K562 (cell line): ENCODE measurements around the gene SLC25A20. TPM values are rescaled to one million over a fixed set of nuclear protein-coding genes. Genes with fewer than 3 reads are reported as not detected.

Source experiments
- POLR2AphosphoS5 ChIP-seq: IDR thresholded peaks from 2 replicates; pipeline ENCODE4 v1.6.1; 2011; ENCODE audit warnings: mild to moderate bottlenecking, low read depth, low read length, moderate library complexity; ENCODE audit not compliant: control insufficient read depth, insufficient read depth
- RBFOX2 ChIP-seq: fragments of 200-400 bp; formaldehyde crosslinking; IDR thresholded peaks from 2 replicates; pipeline ENCODE4 v1.6.1; 2017; ENCODE audit warnings: low read depth, mild to moderate bottlenecking, low read length, moderate library complexity
- SAP30 ChIP-seq: fragments of 200-600 bp; sonication (generic); IDR thresholded peaks from 2 replicates; pipeline ENCODE4 v1.6.1; 2012; ENCODE audit warnings: borderline replicate concordance, low read depth, mild to moderate bottlenecking, moderate library complexity, low read length, control low read depth, inconsistent platforms; ENCODE audit not compliant: insufficient read depth, poor library complexity, severe bottlenecking
- SUPT5H ChIP-seq: fragments of 450-650 bp; IDR thresholded peaks from 2 replicates; pipeline ENCODE4 v1.6.1; 2016
- TOE1 ChIP-seq, 2 experiments: fragments of 450-650 bp in 1 of 2; sonication (generic) in 1 of 2; formaldehyde crosslinking in 1 of 2; IDR thresholded peaks; 2 replicates each; pipeline versions ENCODE4 v1.7.1 to v1.8.0; 2016 to 2022; ENCODE audit warnings: borderline replicate concordance in 2 of 2, mild to moderate bottlenecking in 2 of 2, antibody characterized with exemption in 1 of 2, inconsistent platforms in 1 of 2, low read depth in 1 of 2, missing genetic modification reagents in 1 of 2, moderate library complexity in 1 of 2
- polyA plus RNA-seq, 8 experiments: library from polyadenylated mRNA; depleted of rRNA in 4 of 8; stranded (reverse) in 5 of 8; unstranded in 3 of 8; fragments of >200 nt; fragmentation: Nextera tagmentation in 2 of 8; fragmentation: Illumina TruSeq in 1 of 8; extraction: Ambion mirVana in 2 of 8; extraction: Trizol in 1 of 8; gene quantifications; 2 replicates each; pipeline versions ENCODE4 v1.2.1 to v1.2.3, GENCODE V29; 2011 to 2014; ENCODE audit warnings: inconsistent platforms in 1 of 8, missing spikeins in 1 of 8
- total RNA-seq, 7 experiments: library from RNA; depleted of rRNA in 6 of 7; stranded (reverse); fragments of >200 nt in 6 of 7; fragmentation: Illumina TruSeq in 2 of 7; extraction: Trizol in 2 of 7; gene quantifications; 2 replicates each; pipeline versions ENCODE4 v1.2.1 to v1.2.3, GENCODE V29; 2011 to 2021; ENCODE audit warnings: low replicate concordance in 1 of 7
- TF ChIP-seq, protein P1 (sequence below): sonication (generic); formaldehyde crosslinking; IDR thresholded peaks from 2 replicates; pipeline ENCODE4 v1.5.0; 2020; ENCODE audit warnings: missing genetic modification reagents
- TF ChIP-seq, protein P2 (sequence below): fragments of 450-650 bp; formaldehyde crosslinking; IDR thresholded peaks from 2 replicates; pipeline ENCODE4 v1.4.0; 2020; ENCODE audit warnings: mild to moderate bottlenecking, moderate library complexity
- TF ChIP-seq, protein P3 (sequence below): fragments of 250-450 bp; sonication (Bioruptor Pico); IDR thresholded peaks from 2 replicates; pipeline ENCODE4 v1.5.0; 2021
- TF ChIP-seq, protein P4 (sequence below), 2 experiments: fragments of 450-650 bp; conservative IDR thresholded peaks; 2 replicates each; pipeline ENCODE4 v1.6.1; 2017; ENCODE audit warnings: mild to moderate bottlenecking in 2 of 2, moderate library complexity in 2 of 2
- TF ChIP-seq, protein P5 (sequence below): sonication (generic); formaldehyde crosslinking; IDR thresholded peaks from 2 replicates; pipeline ENCODE4 v1.8.0; 2022; ENCODE audit warnings: mild to moderate bottlenecking, missing genetic modification reagents

Gene SLC25A20
- total and polyA plus RNA-seq, 9 of the 15 experiments (the other 6 are each of a cell fraction or from before 2014, with no cell fraction given) = 14.3 to 48.1 (median 21.6) TPM

DNA sequence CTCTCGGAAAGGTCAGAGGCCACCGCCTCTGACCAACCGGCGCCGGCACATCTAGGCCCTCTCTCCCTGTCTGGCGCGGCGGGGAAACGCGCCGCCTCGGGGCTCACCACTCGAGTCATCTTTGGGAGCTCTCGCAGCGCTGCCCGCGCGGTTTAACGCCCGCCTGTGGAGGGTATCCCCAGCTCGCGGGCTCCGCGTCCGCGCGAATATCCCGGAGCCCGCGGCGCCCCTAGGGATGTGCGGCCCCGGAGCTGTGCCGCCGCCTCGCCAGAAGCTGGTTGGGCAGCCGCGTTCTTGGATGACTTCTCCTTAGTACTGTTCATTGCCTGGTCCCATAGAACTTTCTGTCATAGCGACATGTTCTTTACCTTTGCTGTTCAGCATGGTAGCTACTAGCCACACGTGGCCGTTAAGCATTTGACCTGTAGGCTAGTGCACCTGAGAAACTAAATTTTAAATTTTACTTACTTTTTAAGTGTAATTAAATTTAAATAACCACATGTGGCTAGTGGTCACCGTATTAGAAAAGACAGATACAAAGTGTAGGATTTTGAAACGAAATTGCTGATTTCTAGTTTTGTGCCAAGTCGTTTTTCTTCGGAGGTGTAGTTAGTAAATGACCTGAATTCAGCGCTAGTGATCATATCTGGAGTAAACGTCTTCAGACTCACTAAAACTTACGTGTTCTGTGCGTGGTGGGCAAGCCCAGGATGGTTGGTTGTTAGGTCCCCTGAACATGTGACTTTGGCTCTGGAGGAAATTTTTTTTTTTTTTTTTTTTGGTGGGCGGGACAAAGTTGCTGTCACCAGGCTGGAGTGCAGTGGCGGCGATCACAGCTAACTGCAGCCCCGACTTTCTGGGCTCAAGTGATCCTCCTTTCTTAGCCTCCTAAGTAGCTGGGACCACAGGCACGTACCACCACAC, 20.8 kb upstream of the SLC25A20 start (continued):
- peak; percentile 51; the same call in 1 of the 2 replicates for TF ChIP-seq POLR2AphosphoS5
- TF ChIP-seq, protein P1, sequence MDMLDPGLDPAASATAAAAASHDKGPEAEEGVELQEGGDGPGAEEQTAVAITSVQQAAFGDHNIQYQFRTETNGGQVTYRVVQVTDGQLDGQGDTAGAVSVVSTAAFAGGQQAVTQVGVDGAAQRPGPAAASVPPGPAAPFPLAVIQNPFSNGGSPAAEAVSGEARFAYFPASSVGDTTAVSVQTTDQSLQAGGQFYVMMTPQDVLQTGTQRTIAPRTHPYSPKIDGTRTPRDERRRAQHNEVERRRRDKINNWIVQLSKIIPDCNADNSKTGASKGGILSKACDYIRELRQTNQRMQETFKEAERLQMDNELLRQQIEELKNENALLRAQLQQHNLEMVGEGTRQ (CRISPR knock-in tag) = peak; percentile 58; the same call in 1 of the 2 replicates
- TF ChIP-seq, protein P2, sequence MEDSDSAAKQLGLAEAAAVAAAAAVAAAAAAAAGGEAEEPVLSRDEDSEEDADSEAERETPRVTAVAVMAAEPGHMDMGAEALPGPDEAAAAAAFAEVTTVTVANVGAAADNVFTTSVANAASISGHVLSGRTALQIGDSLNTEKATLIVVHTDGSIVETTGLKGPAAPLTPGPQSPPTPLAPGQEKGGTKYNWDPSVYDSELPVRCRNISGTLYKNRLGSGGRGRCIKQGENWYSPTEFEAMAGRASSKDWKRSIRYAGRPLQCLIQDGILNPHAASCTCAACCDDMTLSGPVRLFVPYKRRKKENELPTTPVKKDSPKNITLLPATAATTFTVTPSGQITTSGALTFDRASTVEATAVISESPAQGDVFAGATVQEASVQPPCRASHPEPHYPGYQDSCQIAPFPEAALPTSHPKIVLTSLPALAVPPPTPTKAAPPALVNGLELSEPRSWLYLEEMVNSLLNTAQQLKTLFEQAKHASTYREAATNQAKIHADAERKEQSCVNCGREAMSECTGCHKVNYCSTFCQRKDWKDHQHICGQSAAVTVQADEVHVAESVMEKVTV (CRISPR knock-in tag) = no peak
- TF ChIP-seq TOE1 (IDR thresholded peaks at IDR 0.05; ENCODE audit: borderline replicate concordance) = peak; percentile 41; the same call in 1 of the 2 replicates
- TF ChIP-seq TOE1 (CRISPR knock-in tag; IDR thresholded peaks at IDR 0.05; ENCODE audit: borderline replicate concordance, low read depth) = no peak
- TF ChIP-seq, protein P3, sequence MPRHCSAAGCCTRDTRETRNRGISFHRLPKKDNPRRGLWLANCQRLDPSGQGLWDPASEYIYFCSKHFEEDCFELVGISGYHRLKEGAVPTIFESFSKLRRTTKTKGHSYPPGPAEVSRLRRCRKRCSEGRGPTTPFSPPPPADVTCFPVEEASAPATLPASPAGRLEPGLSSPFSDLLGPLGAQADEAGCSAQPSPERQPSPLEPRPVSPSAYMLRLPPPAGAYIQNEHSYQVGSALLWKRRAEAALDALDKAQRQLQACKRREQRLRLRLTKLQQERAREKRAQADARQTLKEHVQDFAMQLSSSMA (CRISPR knock-in tag) = no peak
- TF ChIP-seq, protein P4, sequence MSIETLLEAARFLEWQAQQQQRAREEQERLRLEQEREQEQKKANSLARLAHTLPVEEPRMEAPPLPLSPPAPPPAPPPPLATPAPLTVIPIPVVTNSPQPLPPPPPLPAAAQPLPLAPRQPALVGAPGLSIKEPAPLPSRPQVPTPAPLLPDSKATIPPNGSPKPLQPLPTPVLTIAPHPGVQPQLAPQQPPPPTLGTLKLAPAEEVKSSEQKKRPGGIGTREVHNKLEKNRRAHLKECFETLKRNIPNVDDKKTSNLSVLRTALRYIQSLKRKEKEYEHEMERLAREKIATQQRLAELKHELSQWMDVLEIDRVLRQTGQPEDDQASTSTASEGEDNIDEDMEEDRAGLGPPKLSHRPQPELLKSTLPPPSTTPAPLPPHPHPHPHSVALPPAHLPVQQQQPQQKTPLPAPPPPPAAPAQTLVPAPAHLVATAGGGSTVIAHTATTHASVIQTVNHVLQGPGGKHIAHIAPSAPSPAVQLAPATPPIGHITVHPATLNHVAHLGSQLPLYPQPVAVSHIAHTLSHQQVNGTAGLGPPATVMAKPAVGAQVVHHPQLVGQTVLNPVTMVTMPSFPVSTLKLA (conservative IDR thresholded peaks at IDR 0.05) = peak; percentile 64 to 82
- TF ChIP-seq, protein P5, sequence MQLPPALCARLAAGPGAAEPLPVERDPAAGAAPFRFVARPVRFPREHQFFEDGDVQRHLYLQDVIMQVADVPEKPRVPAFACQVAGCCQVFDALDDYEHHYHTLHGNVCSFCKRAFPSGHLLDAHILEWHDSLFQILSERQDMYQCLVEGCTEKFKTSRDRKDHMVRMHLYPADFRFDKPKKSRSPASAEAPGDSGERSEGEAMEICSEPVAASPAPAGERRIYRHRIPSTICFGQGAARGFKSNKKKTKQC (CRISPR knock-in tag) = 0 out of 2 replicates have a peak, but pooled peaks have one; percentile 52
- peak; percentile 40 for TF ChIP-seq SAP30
- TF ChIP-seq SUPT5H = 0 out of 2 replicates have a peak, but pooled peaks have one; percentile 29
- TF ChIP-seq RBFOX2 = peak; percentile 71
- TF ChIP-seq, all 486 proteins: peak for 30
